Ishikawa (cell line): ENCODE results near the gene S100A6.

Experiments
- CEBPB ChIP-seq: IDR thresholded peaks from 2 replicates; pipeline ENCODE4 v1.6.1; 2012
- CREB1 ChIP-seq: IDR thresholded peaks from 2 replicates; pipeline ENCODE4 v1.6.1; 2012; ENCODE audit warnings: low read depth
- EP300 ChIP-seq: IDR thresholded peaks from 2 replicates; pipeline ENCODE4 v1.6.1; 2012; ENCODE audit warnings: borderline replicate concordance
- FOXM1 ChIP-seq: IDR thresholded peaks from 2 replicates; pipeline ENCODE4 v1.6.1; 2012; ENCODE audit warnings: low read depth, borderline replicate concordance
- MAX ChIP-seq: IDR thresholded peaks from 2 replicates; pipeline ENCODE4 v1.6.1; 2012
- NFIC ChIP-seq: IDR thresholded peaks from 2 replicates; pipeline ENCODE4 v1.6.1; 2012
- RAD21 ChIP-seq: IDR thresholded peaks from 2 replicates; pipeline ENCODE4 v1.6.1; 2012; ENCODE audit warnings: low read depth
- REST ChIP-seq: IDR thresholded peaks from 2 replicates; pipeline ENCODE4 v1.6.1; 2012; ENCODE audit warnings: low read depth, mild to moderate bottlenecking
- TAF1 ChIP-seq: IDR thresholded peaks from 2 replicates; pipeline ENCODE4 v1.6.1; 2012; ENCODE audit warnings: low read depth, mild to moderate bottlenecking
- TCF12 ChIP-seq: IDR thresholded peaks from 2 replicates; pipeline ENCODE4 v1.6.1; 2012; ENCODE audit warnings: low read depth
- TEAD4 ChIP-seq: IDR thresholded peaks from 2 replicates; pipeline ENCODE4 v1.6.1; 2012
- USF1 ChIP-seq: IDR thresholded peaks from 2 replicates; pipeline ENCODE4 v1.6.1; 2012
- YY1 ChIP-seq: IDR thresholded peaks from 2 replicates; pipeline ENCODE4 v1.6.1; 2012; ENCODE audit warnings: low read depth
- ZBTB7A ChIP-seq: IDR thresholded peaks from 2 replicates; pipeline ENCODE4 v1.6.1; 2012; ENCODE audit warnings: low read depth

GRCh38 chr1:153506831-153507413, 28.9 kb downstream of the S100A6 start:
- TF ChIP-seq MAX = no peak
- TF ChIP-seq NFIC = no peak
- TF ChIP-seq EP300 = no peak
- TF ChIP-seq REST = no peak
- no peak for TF ChIP-seq FOXM1
- no peak for TF ChIP-seq TCF12
- TF ChIP-seq YY1 = no peak
- TF ChIP-seq RAD21 = no peak
- no peak for TF ChIP-seq USF1
- no peak for TF ChIP-seq ZBTB7A
- TF ChIP-seq TAF1 = no peak
- no peak for TF ChIP-seq TEAD4
- no peak for TF ChIP-seq CREB1
- no peak for TF ChIP-seq CEBPB
